ENCODE results near the gene DMC1. TPM values are rescaled to one million over a fixed set of nuclear protein-coding genes. Genes with fewer than 3 reads are reported as not detected.
A peak's percentile ranks its signal among the peaks of the same experiment; 100 is the strongest.

DMC1 gene
- total and polyA plus RNA-seq, 2 donors (not counting 1 experiment from before 2014, with no cell fraction given), result 0.54 to 4.0 TPM

- Histone ChIP-seq H2AFZ (ENCODE audit: low read length) (peak within 1 kb of the TSS; percentile 99), H3K36me3 (ENCODE audit: control insufficient read depth, insufficient read depth, low read length) (peaks cover 1% of the 10 kb centered on the region), H3K27me3 (ENCODE audit: control insufficient read depth, insufficient read depth, low read length) (no peaks in the 10 kb centered on the region), H3K4me2 (ENCODE audit: extremely low read depth, insufficient read depth, low read length) (peak within 1 kb of the TSS; percentile 77), H4K20me1 (ENCODE audit: control insufficient read depth, extremely low read depth, insufficient read depth, low read length) (peaks cover 11% of the 10 kb centered on the region), H3K27ac (ENCODE audit: insufficient read depth, low read length) (peak within 1 kb of the TSS; percentile 100), H3K4me1 (ENCODE audit: control insufficient read depth, extremely low read depth, insufficient read depth, low read length) (peaks cover 3% of the 10 kb centered on the region), H3K9ac (ENCODE audit: insufficient read depth, low read length) (peak within 1 kb of the TSS; percentile 100), H3K9me3 (ENCODE audit: control insufficient read depth, insufficient read depth, low read depth, low read length) (no peaks in the 10 kb centered on the region), H3K4me3 (replicated peaks in 1 of 4; ENCODE audit: control extremely low read depth in 1 of 4, insufficient read depth in 1 of 4, low read depth in 3 of 4, low read length in 4 of 4) (peak within 1 kb of the TSS; percentile 63 to 100 (median 96)), H3K79me2 (ENCODE audit: control insufficient read depth, insufficient read depth, low read length) (peaks cover 48% of the 10 kb centered on the region)
- TF ChIP-seq CTCF (conservative IDR thresholded peaks at IDR 0.05 in 1 of 2, IDR thresholded peaks at IDR 0.05 in 1 of 2; ENCODE audit: low read depth in 1 of 2, low read length in 2 of 2) (no peak), EZH2 (IDR thresholded peaks at IDR 0.05; ENCODE audit: low read length, missing control alignments) (no peak)
- DNase-seq (ENCODE audit: low read depth in 2 of 2), result peak; percentile 94 to 97
Measured at GRCh38 chr22:38506118-38506962, 63.6 kb downstream of the DMC1 start, which contains the start of gene DDX17. DDX17 (minus strand) TSS chr22:38506311.

- Histone ChIP-seq H3K9me3 (ENCODE audit: control insufficient read depth, insufficient read depth, low read depth, low read length) (no peaks in the 10 kb centered on the region), H3K4me3 (replicated peaks in 1 of 4; ENCODE audit: control extremely low read depth in 1 of 4, insufficient read depth in 1 of 4, low read depth in 3 of 4, low read length in 4 of 4) (peak overlapping the region; percentile 63 to 100 (median 96)), H3K27ac (ENCODE audit: insufficient read depth, low read length) (peak overlapping the region; percentile 100), H3K36me3 (ENCODE audit: control insufficient read depth, insufficient read depth, low read length) (peaks cover 3% of the 10 kb centered on the region), H3K27me3 (ENCODE audit: control insufficient read depth, insufficient read depth, low read length) (no peaks in the 10 kb centered on the region), H3K4me1 (ENCODE audit: control insufficient read depth, extremely low read depth, insufficient read depth, low read length) (peaks cover 3% of the 10 kb centered on the region), H3K79me2 (ENCODE audit: control insufficient read depth, insufficient read depth, low read length) (peaks cover 52% of the 10 kb centered on the region), H3K4me2 (ENCODE audit: extremely low read depth, insufficient read depth, low read length) (peak overlapping the region; percentile 60), H2AFZ (ENCODE audit: low read length) (peak overlapping the region; percentile 45), H3K9ac (ENCODE audit: insufficient read depth, low read length) (peak overlapping the region; percentile 100), H4K20me1 (ENCODE audit: control insufficient read depth, extremely low read depth, insufficient read depth, low read length) (peaks cover 11% of the 10 kb centered on the region)
- DNase-seq (ENCODE audit: low read depth in 2 of 2), result peak; percentile 60 to 74
- no peak for TF ChIP-seq CTCF (conservative IDR thresholded peaks at IDR 0.05 in 1 of 2, IDR thresholded peaks at IDR 0.05 in 1 of 2; ENCODE audit: low read depth in 1 of 2, low read length in 2 of 2)
- no peak for TF ChIP-seq EZH2 (IDR thresholded peaks at IDR 0.05; ENCODE audit: low read length, missing control alignments)
Measured at GRCh38 chr22:38505541-38506117, 64.4 kb downstream of the DMC1 start.
